Stimulated activated CD4-positive, alpha-beta T cell treated with anti-CD3 and anti-CD28 coated beads, Interleukin-15, amount 100 ng/mL, for 1 hour (primary cell): ENCODE data around the gene SLC39A12.

Experiments used
- DNase-seq, 2 donors: peaks; one replicate each; pipeline ENCODE4 v3.0.0-alpha.2; 2020; ENCODE audit warnings: low read depth in 1 of 2, low spot score in 1 of 2

Gene SLC39A12

DNA sequence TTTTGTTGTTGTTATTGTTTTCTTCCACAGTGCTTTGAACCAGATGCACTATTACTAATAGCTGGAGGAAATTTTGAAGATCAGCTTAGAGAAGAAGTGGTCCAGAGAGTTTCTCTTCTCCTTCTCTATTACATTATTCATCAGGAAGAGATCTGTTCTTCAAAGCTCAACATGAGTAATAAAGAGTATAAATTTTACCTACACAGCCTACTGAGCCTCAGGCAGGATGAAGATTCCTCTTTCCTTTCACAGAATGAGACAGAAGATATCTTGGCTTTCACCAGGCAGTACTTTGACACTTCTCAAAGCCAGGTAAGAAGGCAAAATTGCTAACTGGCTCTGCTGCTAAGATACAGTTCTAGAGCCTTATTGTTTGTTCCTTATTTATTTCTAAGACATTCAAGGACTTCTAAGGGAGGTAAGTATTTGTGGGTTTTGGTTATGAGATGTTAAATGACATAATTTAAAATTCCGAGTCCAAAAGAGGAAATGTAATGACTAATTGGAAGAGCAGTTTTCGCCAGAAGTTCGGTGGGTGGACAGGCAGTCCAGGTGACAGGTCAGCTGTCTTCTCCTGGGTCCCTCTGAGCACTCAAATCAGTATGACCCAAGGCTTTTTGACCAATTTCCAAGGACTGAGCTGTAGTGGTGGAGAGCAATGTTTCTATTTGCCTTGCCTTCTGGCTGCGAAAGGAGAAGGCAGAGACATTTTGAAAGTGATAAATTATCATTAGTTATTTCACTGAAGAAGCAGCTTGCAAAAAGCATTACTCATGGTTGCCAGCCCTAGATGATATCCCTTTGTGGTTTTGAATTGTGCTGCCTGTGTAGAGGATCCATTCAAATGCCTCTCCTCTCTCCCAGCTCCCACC lies 10.1 kb downstream of the SLC39A12 start:
- no peak for DNase-seq

DNA sequence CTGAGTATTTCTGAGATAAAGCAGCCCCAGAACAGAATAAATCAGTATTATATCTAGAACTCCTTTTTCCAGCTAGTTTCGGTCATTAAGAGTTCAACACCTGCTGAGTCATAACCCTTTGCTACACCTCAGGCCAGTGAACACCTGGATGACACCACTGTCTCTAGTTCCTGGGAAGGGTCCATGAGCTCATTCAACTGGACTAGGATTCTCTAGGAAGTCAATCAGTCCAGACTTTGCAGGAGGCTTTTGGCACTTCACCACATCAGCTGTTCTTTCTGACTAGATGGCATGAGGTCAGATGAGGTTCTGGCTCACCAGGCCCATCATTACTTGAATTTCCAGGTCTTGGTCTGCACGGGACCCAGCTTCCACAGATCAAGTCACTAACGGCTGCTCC lies 11.7 kb downstream of the SLC39A12 start:
- DNase-seq = no peak

DNA sequence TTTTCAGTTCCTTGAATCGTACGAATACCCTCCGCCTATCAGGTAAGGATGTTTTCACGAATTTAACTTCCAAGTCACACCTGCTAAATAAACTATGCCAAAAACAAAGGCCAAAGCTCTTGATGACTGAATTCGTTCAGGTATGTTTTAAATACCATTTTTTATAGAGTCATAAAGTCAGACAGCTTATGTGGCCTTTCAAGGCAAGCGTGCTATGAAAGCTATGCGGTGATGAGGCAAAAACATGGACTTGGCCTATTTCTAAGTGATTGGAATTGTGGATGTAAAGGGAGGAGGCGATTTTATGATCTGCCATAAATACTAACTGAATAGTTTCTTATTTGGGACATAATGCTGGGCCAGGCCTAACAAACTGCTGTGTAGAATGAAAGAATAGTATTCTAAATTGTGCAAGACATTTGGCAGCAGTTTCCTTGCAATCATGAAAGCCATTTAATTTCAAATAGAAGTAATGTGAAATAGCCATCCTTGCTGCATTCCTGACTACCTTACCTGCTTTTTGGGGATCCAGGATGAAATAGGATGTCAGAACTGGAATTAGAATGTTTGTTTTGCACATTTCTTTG lies 14.0 kb downstream of the SLC39A12 start:
- no peak for DNase-seq

DNA sequence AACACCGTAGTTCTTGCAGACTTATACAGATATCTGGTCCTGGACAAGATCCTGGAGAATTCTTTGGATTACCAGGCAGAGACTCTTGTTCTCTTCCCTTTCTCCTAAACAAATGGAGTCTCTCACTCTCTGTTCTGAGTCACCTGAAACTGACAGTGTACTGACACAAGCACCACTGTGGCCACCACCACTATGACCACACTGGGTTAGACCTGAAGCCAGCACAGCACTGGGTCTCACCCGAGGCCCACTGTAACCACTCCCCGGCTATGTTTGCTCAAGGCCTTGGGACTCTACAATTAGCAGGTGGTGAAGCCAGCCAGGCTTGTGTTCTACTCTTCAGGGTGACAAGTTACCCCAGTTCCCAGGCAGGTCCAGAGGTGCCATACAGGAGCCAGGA lies 22.8 kb downstream of the SLC39A12 start:
- no peak for DNase-seq

DNA sequence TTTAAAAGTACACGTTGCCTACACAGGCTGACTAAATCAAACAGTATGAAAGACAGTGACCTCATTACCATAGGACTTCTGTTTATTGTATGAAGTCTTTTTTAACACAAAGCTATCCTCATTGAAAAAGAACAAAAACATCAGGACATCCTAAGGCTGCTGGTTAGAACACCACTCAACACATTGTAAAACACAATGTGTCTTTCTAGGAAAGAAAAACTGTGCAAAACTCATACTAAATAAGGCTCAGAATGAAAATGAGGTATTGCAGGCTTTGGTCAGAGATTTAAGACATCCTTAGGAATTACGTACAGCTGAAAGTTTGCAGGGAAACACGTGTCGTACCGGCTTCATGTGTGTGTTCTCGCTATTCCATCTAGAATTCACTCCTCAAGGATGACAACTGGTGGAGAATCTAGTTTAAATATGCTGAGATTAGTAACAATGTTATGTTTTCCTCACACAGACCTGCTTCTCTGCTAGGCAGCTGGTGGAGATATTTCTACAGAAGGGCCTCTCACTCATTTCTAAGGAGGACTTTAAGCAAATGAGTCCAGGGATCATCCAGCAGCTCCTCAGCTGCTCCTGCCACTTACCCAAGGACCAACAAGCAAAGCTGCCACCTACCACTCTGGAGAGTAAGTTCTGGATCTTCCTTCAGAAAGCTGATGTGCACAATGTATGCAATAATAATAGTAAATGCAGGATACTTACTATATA lies 29.3 kb downstream of the SLC39A12 start:
- no peak for DNase-seq

DNA sequence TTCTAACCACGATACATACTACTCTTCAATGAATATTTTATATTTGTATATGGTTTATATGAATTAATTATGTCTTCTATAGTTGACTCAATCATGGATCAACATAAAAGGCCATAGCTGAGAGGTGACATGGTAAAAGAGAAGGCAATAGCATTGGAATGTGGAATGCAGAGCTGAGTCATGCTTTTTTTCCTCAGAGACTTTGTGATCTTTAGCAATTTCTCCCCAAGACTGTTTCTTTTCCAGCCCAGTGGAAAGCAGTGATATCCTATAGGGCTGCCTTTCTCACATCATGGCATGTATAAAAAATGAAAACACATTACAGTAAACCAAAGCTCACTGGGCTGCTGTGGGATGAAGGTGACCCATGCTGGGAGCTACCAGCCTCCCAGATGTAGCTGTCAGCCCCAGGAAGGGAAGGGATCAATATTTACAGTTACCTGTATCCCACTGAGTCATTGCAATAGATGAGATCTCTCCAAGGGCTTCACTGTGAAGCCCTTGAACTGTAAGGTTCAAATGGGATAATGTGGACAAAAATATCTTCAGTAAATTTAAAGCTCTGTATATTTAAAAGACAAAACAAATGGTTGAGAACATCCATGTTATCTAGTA lies 30.2 kb downstream of the SLC39A12 start:
- DNase-seq = no peak

DNA sequence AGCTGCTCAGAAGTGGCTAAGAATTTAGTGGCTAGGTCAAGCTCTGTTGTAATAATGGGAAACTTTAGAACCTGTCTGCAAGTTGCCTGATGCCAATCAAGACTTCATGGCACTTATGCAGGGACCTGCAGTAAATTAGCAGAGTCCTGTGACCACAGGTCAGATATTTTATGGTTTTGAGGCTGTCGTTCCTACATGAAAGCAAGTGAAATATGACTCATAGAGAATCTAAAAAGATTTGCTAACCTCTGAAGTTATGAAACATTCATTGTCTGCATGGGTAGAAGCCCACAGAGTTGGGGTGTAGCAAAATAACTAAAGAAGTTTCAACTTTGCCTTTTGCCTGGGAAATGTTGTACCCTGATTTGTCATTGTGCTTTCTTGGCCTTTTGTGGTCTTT lies 32.3 kb downstream of the SLC39A12 start:
- DNase-seq = no peak

DNA sequence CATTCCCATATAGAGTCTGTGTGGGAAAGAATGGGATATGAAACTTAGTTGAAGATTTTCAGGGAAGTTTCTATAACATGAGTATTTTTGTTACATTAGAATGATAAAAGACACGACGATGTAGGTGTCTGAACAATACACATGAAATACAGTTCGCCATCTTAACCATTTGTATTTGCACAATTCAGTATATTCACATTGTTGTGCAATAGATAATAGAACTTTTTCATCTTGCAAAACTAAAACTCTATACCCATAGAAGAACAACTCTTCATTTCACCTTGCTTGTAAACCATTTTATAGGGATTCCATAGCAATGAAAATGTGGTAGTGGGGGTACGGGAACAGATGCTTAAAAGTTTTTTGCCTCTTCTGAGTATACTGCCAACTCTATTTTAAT lies 32.8 kb downstream of the SLC39A12 start:
- DNase-seq = no peak

DNA sequence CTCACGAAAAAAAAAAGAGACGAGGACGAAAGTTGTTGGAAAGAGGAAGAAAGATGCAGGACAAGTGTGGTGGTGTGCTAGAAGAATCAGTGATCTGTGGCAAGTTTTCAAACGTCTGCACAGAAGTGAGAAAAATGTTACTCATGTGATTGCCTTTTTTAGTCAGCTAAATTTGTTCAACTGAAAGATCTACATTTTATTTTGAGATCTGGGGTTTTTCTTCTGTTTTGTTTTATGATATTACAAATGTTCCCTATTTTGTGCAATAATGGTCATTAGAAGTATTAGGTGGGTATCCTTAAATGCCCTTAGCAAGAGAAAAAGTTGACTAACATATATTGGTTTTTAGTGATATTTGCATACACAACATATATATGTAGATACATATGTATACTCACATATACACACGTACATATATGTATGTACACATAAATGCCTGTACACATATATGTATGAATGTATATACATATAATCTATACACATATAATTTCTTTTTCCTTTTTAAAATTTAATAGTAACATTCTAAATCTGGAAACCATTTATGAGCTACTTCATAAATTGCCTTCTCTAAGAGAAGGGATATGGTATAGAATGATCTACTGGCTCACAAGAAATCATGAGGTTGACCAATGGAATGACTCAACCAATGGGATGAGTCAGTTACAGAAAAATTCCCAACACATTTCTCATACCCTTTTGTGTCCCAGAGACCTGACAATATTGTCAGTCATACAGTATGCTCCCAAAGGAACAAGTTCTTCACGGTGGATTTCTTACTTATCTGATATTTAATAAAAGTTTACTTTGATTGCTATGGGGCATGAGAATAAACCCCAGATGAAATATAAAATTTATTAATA lies 38.4 kb downstream of the SLC39A12 start:
- DNase-seq = no peak

DNA sequence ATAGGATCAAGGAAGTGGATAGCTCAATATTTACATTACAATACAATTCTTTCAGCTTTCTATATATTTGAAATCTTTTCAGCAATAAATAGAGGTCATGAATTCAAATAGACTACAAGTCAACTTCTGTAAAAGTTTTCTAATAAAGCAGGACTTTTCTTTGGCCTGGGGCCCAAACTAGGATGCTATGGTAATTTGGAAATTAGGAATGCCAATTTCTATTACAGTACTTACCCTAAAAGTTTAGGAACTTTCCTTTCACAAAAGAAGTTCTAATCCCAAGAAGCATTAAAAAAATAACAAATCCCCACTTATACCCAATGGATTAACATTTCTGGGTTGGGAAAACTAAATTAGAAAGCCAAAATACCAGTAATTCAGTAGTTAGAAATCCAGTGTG lies 40.5 kb downstream of the SLC39A12 start:
- DNase-seq = no peak

DNA sequence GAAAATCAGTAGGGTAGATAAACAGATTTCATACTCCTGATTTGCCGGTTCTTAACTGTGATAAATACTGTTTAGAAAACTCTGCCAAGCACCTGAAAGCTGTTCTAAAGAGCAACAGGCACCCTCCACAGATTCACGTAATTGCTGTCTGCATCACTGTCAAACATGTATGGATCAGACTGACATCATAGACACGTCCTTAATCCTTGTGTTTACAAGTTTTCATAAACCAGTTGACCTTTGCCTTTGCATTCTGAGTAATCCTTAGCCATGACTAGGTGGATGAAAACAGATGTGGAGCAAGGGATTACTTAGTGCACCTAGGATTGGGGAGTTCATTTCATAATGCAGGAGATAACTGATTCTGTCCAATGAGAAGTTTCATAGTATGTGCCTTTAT lies 41.6 kb downstream of the SLC39A12 start:
- no peak for DNase-seq

DNA sequence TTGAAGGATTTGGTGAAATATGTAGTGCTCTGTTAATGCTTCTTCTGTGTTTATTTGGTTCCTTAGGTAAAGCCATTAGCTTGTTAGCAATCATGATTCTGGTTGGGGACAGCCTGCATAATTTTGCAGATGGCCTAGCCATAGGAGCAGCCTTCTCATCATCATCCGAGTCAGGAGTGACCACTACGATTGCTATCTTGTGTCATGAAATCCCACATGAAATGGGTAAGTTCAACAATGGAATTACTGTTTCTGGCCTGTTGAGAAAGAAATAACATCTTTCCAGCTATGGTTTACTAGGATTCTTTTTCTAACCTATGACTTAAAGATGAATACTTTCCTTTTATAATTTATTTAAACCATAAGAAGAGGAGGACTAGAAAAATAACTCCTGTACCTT lies 48.9 kb downstream of the SLC39A12 start:
- no peak for DNase-seq

DNA sequence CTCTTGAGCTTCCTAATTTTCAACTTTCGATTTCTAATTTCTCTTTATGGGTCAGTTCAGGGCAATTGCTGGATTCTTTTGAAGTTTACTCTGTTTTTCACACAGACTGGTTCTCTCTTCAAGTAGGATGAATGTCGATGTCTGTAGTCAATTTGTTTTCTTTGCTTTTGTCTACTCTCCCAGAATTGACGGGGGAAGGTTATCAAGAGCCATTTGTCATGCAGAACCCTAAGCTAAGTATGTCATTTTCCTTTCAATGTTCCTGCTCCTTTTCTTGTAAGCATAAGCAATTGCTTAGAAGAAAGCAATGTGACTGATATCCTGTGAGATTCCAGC lies 53.7 kb downstream of the SLC39A12 start:
- DNase-seq = no peak

DNA sequence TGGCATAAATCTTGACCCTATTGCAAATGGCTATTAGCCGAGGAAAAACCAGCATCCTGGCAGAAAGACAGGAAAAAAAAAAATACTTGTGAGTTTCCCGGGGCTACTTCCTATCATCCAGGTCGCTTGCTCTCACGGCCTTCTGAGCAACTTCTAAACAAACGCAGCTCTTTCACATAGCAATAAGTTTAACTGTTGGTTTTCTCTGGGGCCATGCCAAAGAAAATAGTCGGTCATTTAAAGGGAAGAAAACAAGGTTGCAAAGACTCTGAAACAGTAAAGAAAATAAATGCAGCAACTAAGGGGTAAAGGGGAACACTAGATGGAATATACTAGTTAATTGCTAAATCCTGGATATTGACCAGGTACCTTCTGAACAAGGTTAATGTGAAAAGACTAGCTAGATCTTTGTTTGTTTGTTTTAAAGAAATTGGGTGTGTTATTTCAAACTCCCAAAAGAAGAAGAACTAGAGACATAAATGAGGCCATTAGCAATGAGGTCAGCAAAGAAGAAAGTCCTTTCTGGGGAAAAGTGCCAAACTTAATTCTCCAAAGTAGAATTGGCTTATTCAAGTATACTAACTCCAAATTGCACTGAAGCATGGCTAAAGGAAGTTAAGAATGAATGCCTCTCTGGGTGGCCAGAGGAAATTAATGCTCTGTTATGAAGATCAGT lies 54.2 kb downstream of the SLC39A12 start:
- DNase-seq = no peak

DNA sequence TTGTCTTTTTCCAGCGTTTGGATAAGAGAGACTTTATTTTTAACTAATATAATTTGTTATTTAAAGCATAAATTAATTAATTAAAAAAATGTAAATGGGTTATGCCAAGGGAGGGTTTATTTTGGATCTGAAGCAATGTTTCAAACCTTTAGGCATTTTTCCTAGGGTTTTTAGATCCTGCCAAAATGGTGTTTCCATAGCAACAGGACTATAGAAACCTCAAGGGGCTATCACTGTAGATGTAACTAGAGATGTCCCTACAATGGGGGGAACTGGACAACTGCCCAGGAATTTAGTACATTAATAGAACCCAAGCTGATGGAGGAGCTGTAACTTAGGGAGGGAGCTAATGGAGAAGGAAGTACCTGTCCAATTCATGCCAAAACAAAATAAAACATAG lies 57.3 kb downstream of the SLC39A12 start:
- DNase-seq = no peak

DNA sequence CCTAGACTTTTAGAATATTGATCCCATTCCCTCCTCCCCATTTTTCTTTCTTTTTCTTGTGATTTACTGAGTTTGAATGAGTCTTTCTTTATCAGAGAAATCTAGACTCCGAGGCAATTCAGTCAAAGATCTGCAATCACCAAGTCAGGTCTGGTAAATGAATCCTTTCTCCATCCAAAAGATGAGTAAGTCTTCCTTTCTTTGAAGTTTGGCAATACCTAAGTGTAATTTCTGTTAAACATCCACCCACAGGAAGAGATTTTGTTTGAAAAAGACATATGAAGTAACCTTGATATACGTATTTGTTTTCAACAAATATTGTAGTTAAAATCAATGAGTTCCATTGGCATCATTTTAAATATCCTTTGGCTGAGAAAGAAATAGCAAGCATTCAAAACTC lies 58.3 kb downstream of the SLC39A12 start:
- no peak for DNase-seq

DNA sequence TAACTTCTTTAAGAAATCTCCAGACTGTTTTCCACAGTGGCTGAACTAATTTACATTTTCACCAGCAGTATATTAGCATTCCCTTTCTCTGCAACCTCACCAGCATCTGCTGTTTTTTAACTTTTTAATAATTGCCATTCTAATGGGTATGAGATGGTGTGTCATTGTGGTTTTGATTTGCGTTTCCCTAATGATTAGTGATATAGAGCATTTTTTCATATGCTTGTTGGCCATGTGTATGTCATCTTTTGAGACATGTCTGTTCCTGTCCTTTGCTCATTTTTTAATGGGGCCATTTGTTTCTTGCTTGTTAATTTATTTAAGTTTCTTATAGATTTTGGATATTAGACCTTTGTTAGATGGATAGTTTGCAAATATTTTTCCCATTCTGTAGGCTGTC lies 68.8 kb downstream of the SLC39A12 start:
- no peak for DNase-seq

DNA sequence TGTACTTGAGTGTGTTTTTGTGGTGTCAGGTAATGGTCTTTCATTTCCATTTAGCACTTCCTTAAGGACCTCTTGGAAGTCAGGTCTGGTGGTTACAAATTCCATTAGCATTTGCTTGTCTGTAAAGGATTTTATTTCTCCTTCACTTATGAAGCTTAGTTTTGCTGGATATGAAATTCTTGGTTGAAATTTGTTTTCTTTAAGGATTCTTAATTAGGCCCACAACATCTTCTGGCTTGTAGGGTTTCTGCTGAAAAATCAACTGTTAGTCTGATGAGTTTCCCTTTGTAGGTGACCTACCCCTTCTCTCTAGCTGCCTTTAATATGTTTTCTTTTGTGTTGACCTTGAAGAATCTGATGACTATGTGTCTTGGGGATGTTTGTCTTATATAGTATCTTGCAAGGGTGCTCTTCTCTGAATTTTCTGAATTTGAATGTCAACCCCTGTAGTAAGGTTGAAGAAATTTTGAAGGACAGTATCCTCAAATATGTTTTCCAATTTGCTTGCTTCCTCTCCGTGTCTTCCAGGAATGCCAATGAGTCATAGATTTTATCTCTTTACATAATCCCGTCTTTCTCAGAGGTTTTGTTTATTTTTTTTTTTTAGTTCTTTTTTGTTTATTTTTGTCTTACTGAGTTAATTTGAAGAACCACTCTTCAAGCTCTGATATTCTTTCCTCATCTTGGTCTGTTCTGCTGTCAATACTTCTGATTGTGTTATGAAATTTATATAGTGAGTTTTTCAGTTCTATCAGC lies 70.2 kb downstream of the SLC39A12 start:
- DNase-seq = no peak

DNA sequence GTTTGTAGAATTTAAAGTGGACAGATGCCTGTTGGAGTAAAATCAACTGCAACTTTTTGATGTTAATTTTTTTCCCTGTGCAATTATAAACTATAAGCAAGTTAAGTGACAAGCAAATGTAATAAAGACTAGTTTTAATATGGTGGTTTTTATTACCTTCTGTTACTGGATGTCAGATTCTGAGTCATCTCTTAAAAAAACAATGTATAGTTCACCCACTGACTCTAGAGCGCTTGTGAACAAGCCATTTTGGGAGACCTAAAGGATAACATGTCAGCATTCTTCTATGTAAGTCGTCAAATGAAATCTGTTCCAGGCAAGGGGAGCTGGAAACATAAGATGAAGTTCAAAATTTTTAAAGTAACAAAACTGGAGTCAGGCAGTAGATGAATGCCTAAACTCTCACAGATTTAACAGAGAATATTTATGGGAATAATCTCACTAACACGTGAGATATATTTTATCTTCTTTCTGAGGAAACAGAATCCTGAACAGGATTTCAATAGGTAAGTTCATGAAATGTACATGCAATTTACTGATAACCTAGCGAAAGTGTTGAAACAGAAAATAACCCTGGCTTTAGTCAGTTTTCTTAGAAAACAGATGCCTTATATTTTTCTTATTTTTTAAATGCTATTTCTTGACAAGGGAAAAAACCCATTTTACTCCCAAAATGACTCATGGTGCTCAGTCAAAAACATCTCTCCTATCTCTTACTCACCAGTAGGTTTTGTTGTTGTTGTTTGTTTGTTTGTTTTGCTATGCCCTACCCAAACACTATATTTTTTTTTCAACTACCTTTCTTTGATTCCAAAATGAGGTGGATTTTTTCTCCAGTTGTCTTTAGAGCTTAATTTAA lies 91.7 kb downstream of the SLC39A12 start:
- no peak for DNase-seq
